Bronchial epithelial cell (primary cell): ENCODE measurements around the gene PERCC1. TPM values are rescaled to one million over a fixed set of nuclear protein-coding genes. Genes with fewer than 3 reads are reported as not detected.

Source experiments
- DNase-seq: peaks from one replicate; pipeline ENCODE4 v3.0.0-alpha.2; 2010; ENCODE audit warnings: low read depth
- FAIRE-seq: peaks from 2 replicates; lab custom pipeline; 2011; peaks lifted over from hg19 to GRCh38; lab: Jason Lieb, UNC
- H3K27me3 ChIP-seq: 2 replicates; pipeline ENCODE4 v1.5.1; 2011; ENCODE audit warnings: low read length; ENCODE audit not compliant: control insufficient read depth, insufficient read depth
- H3K36me3 ChIP-seq: 2 replicates; pipeline ENCODE4 v1.5.1; 2011; ENCODE audit warnings: low read length; ENCODE audit not compliant: control insufficient read depth, insufficient read depth
- H3K4me3 ChIP-seq: 2 replicates; pipeline ENCODE4 v1.5.1; 2011; ENCODE audit warnings: mild to moderate bottlenecking, low read depth, low read length, control low read depth
- CTCF ChIP-seq: IDR thresholded peaks from 2 replicates; pipeline ENCODE4 v1.5.1; 2011; ENCODE audit warnings: mild to moderate bottlenecking, moderate library complexity, low read length, control low read depth, inconsistent platforms; ENCODE audit not compliant: insufficient read depth, severe bottlenecking
- total RNA-seq: library from RNA; depleted of rRNA; stranded (reverse); fragments of >200 nt; gene quantifications from 2 replicates; pipeline ENCODE4 v1.2.1, GENCODE V29; 2014

The PERCC1 gene
- total RNA-seq, 1 donor from 2014 or later: not detected

GRCh38 chr16:1481906-1482835, 51.3 kb downstream of the PERCC1 start:
- DNase-seq: peak; percentile 66
- no peak for FAIRE-seq

More at GRCh38 chr16:1481906-1482835, 51.3 kb downstream of the PERCC1 start:
- TF ChIP-seq CTCF: no peak
- H3K4me3 ChIP-seq: no peak overlapping the region
- no peaks in the 10 kb centered on the region for H3K27me3 ChIP-seq
- no peaks in the 10 kb centered on the region for H3K36me3 ChIP-seq

Other genes starting within 250 kb of the PERCC1 start
- gene TPSG1, start 205.8 kb upstream of the PERCC1 start, total RNA-seq: not detected in 2 replicates
- not detected in 2 replicates for gene TPSB2, start 200.9 kb upstream of the PERCC1 start, total RNA-seq
- not detected in 2 replicates for gene TPSAB1, start 190.4 kb upstream of the PERCC1 start, total RNA-seq
- not detected in 2 replicates for gene TPSD1, start 175.0 kb upstream of the PERCC1 start, total RNA-seq
- gene UBE2I, start 121.4 kb upstream of the PERCC1 start, total RNA-seq: 34.9 and 49.8 TPM in 2 replicates
- 0.26 and 0.51 TPM in 2 replicates for gene BAIAP3, start 97.4 kb upstream of the PERCC1 start, total RNA-seq
- 84.7 and 117 TPM in 2 replicates for gene TSR3, start 79.2 kb upstream of the PERCC1 start, total RNA-seq
- gene GNPTG, start 79.1 kb upstream of the PERCC1 start, total RNA-seq: 26.9 and 30.0 TPM in 2 replicates
- 2.4 and 3.2 TPM in 2 replicates for gene UNKL, start 16.4 kb upstream of the PERCC1 start, total RNA-seq
- 28.4 and 30.1 TPM in 2 replicates for gene UQCC4, start 10.3 kb upstream of the PERCC1 start, total RNA-seq
- under 0.01 and 0.51 TPM in 2 replicates for gene CCDC154, start 13.5 kb downstream of the PERCC1 start, total RNA-seq
- 36.6 and 46.7 TPM in 2 replicates for gene CLCN7, start 44.0 kb downstream of the PERCC1 start, total RNA-seq
- gene PTX4, start 57.9 kb downstream of the PERCC1 start, total RNA-seq: under 0.01 TPM in 1 of 2 replicates, not detected in the other
- gene TELO2, start 62.3 kb downstream of the PERCC1 start, total RNA-seq: 6.4 and 8.2 TPM in 2 replicates
- gene TMEM204, start 102.6 kb downstream of the PERCC1 start, total RNA-seq: under 0.01 TPM in 1 of 2 replicates, not detected in the other
- gene IFT140, start 181.0 kb downstream of the PERCC1 start, total RNA-seq: 10.8 and 12.4 TPM in 2 replicates
- 3.9 and 5.0 TPM in 2 replicates for gene CRAMP1, start 181.3 kb downstream of the PERCC1 start, total RNA-seq
- 55.0 and 59.2 TPM in 2 replicates for gene JPT2, start 247.2 kb downstream of the PERCC1 start, total RNA-seq